Measurements from ENCODE around the gene HDC. TPM values are rescaled to one million over a fixed set of nuclear protein-coding genes. Genes with fewer than 3 reads are reported as not detected.

The HDC gene
- total RNA-seq, 1 donor from 2014 or later, result 0.61 TPM

- intact Hi-C loops (cut with micrococcal nuclease), result no loop called here
These were observed 8.2 kb downstream of the HDC start for GRCh38 chr15:50257332-50257731.

DNA sequence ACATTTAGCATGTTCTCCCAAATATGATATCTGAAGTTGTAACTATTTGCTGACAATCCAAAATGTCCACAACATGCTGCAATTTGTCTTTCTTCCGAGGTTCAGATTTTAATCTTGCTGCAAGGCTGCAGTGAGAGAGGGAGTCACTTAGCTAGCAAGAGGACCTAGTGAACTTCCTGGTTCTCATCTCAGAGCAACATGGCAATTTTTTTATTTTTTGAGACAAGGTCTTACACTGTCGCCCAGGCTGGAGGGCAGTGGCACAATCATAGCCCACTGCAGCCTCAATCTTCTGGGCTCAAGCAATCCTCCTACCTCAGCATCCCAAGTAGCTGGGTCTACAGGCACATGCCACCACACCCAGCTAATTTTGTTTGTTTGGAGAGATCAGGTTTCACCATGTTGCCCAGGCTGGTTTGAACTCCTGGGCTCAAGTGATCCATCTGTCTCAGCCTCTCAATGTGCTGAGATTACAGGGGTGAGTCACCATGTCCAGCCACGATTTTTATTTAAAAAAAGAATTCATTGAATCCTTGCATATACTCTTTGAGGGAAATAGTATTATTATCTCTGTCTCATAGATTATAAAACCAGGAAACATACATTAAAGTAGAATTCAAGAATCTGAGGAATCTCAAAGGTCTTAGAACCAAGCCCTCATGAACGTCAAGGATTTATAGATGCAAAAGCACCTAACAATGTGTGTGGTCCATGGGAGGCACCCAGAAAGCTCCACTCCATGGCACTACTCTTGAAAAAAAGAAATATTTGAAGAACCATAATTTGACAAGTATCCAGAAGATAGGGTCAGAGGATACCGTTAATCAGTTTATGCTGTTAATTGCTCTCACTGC, 9.1 kb downstream of the HDC start:
- intact Hi-C loops (cut with micrococcal nuclease), result no loop called here

GRCh38 chr15:50252556-50252955, 13.0 kb downstream of the HDC start:
- intact Hi-C loops (cut with micrococcal nuclease), result loop anchor here (2.0 kb wide), 1 partner anchor 40 kb away; no protein-coding TSS in a partner anchor

DNA sequence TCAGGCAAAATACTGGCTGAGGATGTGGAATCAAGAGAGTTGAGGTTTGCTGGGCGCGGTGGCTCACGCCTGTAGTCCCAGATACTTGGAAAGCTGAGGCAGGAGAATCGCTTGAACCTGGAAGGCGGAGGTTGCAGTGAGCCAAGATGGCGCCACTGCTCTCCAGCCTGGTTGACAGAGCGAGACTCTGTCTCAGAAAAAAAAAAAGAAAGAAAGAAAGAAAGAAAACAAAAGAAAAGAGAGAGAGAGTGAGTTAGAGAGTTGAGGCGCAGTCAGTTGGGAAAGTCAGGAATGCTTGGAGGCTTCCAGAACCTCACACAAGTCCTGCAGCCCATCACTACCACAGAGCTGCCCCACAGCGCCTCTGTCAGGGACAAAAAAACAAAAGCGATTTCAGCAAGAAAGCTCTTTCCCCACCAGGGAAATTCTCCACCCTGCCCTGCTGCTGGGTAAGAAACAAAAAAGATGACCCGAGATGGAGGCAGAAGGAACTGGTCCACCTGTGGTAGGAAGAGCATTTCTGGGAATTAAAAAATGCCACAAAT, 13.8 kb downstream of the HDC start:
- intact Hi-C loops (cut with micrococcal nuclease), result loop anchor here (2.0 kb wide), 1 partner anchor 39 kb away; no protein-coding TSS in a partner anchor

DNA sequence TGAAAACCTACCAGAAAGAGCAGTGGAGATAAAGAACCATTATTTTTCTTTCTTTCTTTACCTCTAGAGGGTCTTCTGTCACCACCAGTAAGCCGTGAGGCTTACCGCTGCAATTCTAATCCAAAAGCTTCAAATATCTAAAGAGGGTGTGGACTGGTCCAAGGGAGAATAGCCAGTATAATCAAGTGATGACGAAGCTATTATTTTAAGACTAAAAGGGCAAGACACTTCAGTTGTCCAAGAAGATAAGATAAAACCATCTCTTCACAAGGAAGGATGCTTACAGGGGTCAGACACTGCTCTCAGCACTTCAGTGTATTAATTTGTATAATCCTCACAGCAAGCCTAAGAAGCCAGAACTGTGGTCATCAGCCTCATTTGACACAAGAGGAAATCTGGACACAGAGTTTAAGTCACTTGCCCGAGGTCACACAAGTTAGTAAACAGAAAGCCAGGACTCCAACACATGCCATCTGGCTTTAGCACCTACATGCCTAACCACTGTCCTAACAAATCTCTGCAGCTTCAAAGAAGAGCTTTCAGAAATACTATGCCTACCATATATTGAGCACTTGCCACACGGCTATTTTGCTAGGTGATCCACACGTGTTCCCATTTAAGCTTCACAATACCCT, 14.6 kb downstream of the HDC start:
- intact Hi-C loops (cut with micrococcal nuclease), result no loop called here

DNA sequence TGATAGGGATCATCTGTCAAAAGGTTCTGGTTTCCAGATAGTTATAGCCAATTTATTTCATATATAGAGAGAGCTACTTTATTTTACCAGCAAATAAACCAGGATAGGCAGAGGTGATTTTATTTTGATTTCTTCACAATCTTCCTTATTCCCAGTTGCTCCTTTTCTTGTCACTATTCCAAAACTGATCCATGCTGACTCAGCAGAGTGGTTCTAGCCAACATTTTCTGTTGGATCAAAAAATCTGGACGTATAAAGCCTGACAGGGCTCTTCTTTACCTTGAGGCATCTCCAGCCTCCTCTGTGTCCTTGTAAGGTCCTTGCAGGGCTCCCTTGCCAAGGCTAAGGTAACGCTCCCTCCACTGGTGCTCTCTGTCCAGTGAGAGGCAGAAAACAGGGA, 15.8 kb downstream of the HDC start:
- intact Hi-C loops (cut with micrococcal nuclease), result loop anchor here (5.0 kb wide), 2 partner anchors 112 to 658 kb away; partner anchors contain the start of gene AP4E1

DNA sequence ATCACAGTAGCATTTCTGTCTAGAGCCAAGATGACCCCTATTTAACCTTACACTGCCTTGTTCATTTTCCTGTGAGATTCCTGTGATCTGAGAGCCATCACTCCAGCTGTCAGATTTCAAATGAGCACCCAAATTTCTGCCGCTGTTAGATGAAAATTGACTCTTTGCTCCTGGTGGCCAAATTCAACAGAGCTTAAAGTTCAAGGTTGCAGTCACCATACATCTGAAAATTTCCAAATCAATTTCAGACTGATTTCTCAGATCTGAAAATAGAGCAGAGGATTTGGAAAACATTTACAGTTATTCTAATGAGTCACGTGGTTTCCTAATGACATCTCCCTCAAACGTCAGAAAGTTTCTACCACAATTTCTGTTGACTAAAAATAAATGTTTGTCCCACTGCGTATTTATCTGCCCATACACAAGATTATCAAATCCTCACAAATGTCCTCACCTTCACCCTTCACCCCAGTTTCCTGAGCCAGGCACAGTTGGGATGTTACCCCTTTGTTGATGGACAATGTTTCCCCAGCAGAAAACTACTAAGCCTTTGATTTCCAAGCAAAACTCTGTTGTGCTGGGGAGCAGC, 16.4 kb downstream of the HDC start:
- intact Hi-C loops (cut with micrococcal nuclease), result loop anchor here (5.0 kb wide), 2 partner anchors 112 to 658 kb away; partner anchors contain the start of gene AP4E1

DNA sequence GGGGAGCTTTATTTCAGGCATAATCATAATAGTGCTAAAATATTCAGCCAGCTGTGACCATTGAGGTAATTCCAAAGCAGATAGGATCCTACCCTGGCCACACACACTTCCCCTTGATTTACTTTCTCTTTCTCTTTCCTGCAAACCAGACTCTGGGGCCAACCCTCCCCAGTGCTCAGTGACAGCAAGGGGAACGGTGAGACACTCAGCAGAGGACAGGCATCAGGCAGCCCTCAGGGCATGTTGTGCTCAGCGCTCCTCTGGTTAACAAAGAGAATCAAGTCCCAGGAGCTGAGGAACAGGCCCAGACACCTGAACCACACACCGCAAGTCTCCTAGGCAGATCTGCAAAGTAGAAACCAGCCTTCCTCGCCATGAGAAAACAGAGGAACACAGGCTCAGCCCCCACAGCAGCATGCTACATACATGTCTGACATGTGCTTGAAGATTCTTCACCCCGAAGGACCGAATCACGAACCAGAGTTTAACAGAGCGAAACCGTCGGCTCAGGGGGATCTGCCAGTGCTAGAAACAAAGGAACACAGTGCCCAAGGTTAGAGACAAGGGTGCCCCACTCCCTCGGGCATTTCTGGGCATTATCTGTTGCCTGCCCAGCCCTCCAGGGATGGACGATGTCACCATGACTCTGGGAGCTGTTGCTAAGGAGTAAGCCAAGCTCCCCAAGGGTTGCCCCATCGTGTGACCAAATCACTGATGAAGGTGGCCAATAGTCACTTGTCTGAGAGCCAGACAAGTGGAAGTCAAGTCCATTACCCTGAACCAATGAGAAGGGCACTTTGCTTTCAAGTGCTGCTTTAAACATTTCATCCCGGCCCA, 17.5 kb downstream of the HDC start:
- intact Hi-C loops (cut with micrococcal nuclease), result loop anchor here (1.0 to 5.0 kb wide), 6 partner anchors 12 to 659 kb away; partner anchors contain the start of genes AP4E1, DTWD1 and FAM227B

DNA sequence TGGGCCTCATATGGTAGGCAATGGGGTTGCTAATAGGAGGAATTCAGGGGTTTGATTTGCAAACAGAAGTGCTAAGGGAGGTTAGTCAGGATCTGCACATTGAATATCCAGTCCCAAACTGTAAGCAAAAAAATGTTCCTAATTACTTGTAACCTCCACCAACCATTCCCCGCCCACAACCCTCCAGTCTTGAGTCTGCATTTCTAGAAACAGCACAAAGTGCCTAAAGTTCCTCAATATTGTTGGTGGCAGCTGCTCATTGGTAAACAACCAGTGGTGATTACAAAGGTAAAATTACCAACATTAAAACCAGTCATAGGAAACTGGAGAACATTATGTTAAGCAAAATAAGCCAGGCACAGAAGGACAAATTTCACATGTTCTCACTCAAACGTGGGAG, 18.9 kb downstream of the HDC start:
- intact Hi-C loops (cut with micrococcal nuclease), result loop anchor here (1.0 to 5.0 kb wide), 6 partner anchors 14 to 661 kb away; partner anchors contain the start of genes AP4E1, DTWD1 and FAM227B

GRCh38 chr15:50244959-50245624, 20.4 kb downstream of the HDC start:
- intact Hi-C loops (cut with micrococcal nuclease), result loop anchor here (5.0 kb wide), 2 partner anchors 108 to 662 kb away; partner anchors contain the start of gene AP4E1

DNA sequence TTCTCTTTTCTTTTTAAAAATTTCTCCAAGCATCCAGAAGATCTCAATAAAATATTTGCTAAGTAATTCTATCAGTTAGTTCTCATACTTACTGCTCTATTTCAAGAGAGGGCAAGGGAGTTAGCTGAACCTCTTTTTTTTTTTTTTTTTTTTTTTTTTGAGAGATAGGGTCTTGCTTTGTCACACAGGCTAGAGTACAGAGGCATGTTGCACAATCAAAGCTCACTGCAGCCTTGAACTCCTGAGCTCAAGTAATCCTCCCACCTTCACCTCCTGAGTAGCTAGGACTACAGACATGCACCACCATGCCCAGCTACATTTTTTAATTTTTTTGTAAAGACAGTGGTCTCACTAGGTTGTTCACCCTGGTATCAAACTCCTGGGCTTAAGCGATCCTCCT, 21.4 kb downstream of the HDC start:
- intact Hi-C loops (cut with micrococcal nuclease), result no loop called here

DNA sequence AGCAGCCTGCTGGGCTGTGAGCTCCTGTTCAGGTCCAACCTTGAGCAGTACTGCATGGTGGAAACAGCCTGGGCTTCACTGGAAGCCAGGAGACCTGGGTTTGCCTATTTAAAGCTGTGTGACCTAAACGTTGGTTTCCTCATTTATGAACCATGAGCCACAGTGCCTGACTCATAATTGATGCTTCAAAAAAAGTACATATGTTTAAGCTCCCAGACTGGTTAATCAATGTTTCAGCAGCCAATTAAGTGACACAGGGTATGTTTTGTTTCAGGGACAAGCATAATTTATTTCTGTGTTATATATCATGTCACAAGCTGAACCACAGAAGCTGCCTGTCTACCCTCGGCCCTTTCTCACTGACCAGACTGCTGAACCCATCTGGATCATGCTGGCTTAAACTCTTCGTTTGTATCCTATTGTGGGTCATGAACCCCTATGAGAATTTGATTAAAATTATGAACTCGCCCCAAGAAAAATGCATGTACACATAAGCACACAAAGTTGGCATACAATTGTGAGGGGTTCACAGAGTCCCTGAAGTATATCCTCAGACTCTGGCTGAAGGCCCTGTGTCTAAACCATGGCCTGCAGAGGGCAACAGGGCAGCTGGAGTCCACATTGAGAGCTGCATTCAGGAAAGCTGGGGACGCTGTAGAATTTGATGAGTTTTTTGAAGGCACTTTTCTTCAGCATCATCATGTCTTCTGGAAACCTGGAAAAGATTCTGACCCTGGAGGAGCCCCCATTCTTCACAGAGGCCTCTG, 23.7 kb downstream of the HDC start:
- intact Hi-C loops (cut with micrococcal nuclease), result no loop called here

DNA sequence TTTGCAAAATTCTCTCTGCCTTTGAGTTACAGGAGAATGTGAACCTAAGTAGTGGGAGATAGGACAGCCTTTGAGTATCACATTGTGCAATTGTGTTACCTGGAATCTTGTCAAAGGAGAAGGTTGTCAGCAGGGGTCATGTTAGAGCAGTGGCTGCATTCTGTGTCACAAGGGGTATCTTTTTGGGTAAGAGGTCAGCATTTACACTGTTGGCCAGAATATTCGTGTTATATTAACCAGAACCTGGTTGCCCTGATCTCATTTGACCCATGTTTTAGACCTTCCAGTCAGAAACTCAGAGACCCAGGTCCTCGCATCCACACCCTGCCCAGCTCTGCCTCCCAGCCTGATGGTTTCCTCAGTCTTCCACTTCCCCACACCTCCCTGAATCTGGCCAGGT, 27.3 kb downstream of the HDC start:
- intact Hi-C loops (cut with micrococcal nuclease), result loop anchor here (5.0 kb wide), 1 partner anchor 39 kb away; no protein-coding TSS in a partner anchor

- intact Hi-C loops (cut with micrococcal nuclease), result loop anchor here (5.0 kb wide), 1 partner anchor 41 kb away; no protein-coding TSS in a partner anchor
These were observed 29.1 kb downstream of the HDC start for GRCh38 chr15:50236433-50236832.

GRCh38 chr15:50235794-50236193, 29.7 kb downstream of the HDC start:
- intact Hi-C loops (cut with micrococcal nuclease), result loop anchor here (5.0 kb wide), 1 partner anchor 42 kb away; no protein-coding TSS in a partner anchor

- intact Hi-C loops (cut with micrococcal nuclease), result loop anchor here (5.0 kb wide), 1 partner anchor 43 kb away; no protein-coding TSS in a partner anchor
These were observed 30.8 kb downstream of the HDC start for GRCh38 chr15:50234764-50235163.

DNA sequence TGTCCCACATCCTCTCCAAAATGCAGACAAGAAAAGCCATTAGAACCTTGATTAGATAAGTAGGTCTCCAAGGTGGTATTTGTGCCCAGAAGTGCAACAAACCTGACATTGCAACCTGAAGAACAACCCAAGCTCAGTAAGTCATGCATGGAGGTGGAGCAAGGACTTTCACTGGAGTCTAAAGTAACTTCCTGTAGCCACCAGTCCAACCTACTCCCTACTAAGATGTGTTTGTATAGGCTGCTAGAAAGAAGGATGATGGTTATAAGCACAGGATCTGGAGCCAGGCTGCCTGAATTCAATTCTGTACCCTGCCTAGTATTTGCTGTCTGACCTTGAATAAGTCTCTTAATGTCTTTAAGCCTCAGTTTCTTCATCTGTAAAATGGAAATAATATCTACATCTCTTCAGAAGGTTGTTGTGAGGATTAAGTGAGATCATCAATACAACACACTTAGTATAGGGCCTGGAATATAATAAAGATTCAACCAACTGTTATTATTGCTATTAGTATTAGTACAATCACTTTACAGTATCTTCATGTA, 32.3 kb downstream of the HDC start:
- intact Hi-C loops (cut with micrococcal nuclease), result no loop called here

DNA sequence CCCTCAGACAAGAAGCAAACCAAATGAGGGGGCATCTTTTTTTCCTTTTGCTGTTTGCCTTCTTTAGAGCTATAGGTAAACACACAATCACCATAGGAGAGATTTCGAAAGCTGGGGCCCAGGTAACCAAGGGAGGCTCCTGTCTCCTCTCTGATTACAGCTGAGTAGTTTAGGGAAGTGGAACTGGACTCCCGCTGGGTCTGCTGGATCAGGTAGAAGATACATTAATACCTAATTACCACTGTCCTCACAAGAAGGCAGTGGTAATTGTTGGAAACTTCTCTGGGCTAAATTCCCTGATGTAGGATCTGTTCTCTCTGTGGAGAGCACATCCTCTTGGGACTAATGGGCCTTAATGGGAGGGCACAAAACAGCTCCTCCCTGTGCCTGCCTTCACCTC, 32.7 kb downstream of the HDC start:
- intact Hi-C loops (cut with micrococcal nuclease), result no loop called here

DNA sequence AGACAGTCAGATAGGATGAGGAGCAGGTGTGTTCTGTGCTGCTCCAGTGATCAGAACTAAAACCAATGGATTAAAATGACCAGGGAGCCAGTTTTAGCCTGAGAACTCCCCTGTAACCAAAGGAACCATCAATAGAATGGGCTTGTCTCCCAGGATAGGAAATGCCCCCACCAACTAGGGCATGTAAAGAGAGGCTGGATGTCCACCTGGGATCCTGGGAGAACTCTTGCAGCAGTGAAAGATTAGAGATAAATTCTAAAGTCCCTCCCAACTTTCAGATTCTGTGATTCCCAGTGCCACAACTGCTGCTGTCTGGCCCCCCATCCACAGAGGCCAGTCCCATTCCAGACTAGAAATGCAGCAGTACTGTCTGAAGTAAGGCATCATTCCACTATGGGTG, 33.8 kb downstream of the HDC start:
- intact Hi-C loops (cut with micrococcal nuclease), result no loop called here

Measured in T-helper 1 cell treated with Interleukin-12 subunit alpha and Interleukin-12 subunit beta and Interleukin-4 antibody, amounts not matched to agents 30 ng/mL and 1 ng/mL, for 36 hours (primary cell).